ENCODE data around the gene ARMC8.

- TF ChIP-seq CTCF (conservative IDR thresholded peaks at IDR 0.05; ENCODE audit: low read length) (no peak), EZH2phosphoT487 (IDR thresholded peaks at IDR 0.05; ENCODE audit: borderline replicate concordance, low read depth, low read length) (no peak)
Observed at GRCh38 chr3:138334608-138335007, 147.5 kb downstream of the ARMC8 start.
